Measurements from ENCODE around the gene DDO.

GRCh38 chr6:110410511-110410910 lies 4.9 kb downstream of the DDO start:
- TF ChIP-seq EZH2 (IDR thresholded peaks at IDR 0.05; ENCODE audit: insufficient read depth, poor library complexity, severe bottlenecking) (no peak), EZH2phosphoT487 (IDR thresholded peaks at IDR 0.05; ENCODE audit: insufficient read depth, low read depth) (no peak)

Data from GM23248 (cell line).